Thyroid gland (tissue), 4 donors: ENCODE measurements around the gene SAP30BP.

Source experiments
- CTCF ChIP-seq, 6 experiments: fragments of 200-600 bp in 3 of 6; fragments of 450-650 bp in 3 of 6; sonication (generic) in 3 of 6; IDR thresholded peaks; one replicate each; pipeline ENCODE4 v1.5.1; 2016 to 2019; ENCODE audit warnings: antibody characterized with exemption in 6 of 6, mild to moderate bottlenecking in 2 of 6, inconsistent platforms in 1 of 6, moderate library complexity in 1 of 6
- POLR2A ChIP-seq, 2 donors: fragments of 450-650 bp; IDR thresholded peaks; one replicate each; pipeline ENCODE4 v1.6.1; 2017; ENCODE audit warnings: antibody characterized with exemption in 2 of 2, mild to moderate bottlenecking in 2 of 2, moderate library complexity in 1 of 2

GRCh38 chr17:75662511-75662910 lies 4.6 kb upstream of the SAP30BP start:
- no peak for TF ChIP-seq CTCF (IDR thresholded peaks at IDR 0.05)
- no peak for TF ChIP-seq POLR2A (IDR thresholded peaks at IDR 0.05)
